H1 (cell line): ENCODE measurements around the gene CYRIA. TPM values are rescaled to one million over a fixed set of nuclear protein-coding genes. Genes with fewer than 3 reads are reported as not detected.

Source experiments
- CEBPB ChIP-seq: IDR thresholded peaks from 2 replicates; pipeline ENCODE4 v1.6.1; 2012; ENCODE audit warnings: low read depth, low read length
- TCF12 ChIP-seq: IDR thresholded peaks from 2 replicates; pipeline ENCODE4 v1.6.1; 2011; ENCODE audit warnings: low read depth, mild to moderate bottlenecking, low read length
- polyA plus RNA-seq, 7 experiments: library from polyadenylated mRNA; depleted of rRNA in 3 of 7; stranded (reverse) in 5 of 7; unstranded in 2 of 7; fragments of >200 nt in 5 of 7; fragments of 200-250 nt in 2 of 7; gene quantifications; 1 replicate in 5 of 7; 2 replicates in 1 of 7; 4 replicates in 1 of 7; pipeline versions ENCODE4 v1.2.1 to v1.2.3, GENCODE V29; 2011 to 2013; ENCODE audit warnings: missing spikeins in 2 of 7, mixed read lengths in 2 of 7
- total RNA-seq: library from RNA; stranded (reverse); fragmentation: NEBNext Ultra II Directional; extraction: Animal tissue kit (Norgen Biotek cat#: 25700); gene quantifications from 2 replicates; pipeline ENCODE4 v1.2.1, GENCODE V29; 2021

The CYRIA gene
- total and polyA plus RNA-seq, 2 of the 8 experiments (the other 6 are each of a cell fraction or from before 2014, with no cell fraction given): 1.5 to 9.8 TPM

DNA sequence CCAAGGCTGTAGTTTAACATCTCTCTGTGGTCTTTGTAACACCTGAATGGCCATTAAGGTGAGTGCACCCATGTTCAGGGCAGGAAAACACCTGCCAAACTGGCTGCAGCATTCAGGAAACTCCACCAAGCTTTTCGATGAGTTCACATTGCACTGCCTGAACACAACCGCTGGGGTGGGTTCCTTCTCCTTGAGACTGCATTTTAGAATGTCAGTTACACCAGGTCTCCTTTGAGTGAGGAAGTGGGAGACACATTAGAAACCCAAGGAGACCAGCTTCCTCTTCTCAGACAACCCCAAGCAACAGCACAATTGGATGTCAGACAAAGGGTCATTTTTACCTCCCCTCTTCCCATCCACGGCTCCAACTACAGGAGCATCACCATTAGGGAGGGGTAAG is 35.2 kb downstream of the CYRIA start (continued):
- TF ChIP-seq CEBPB: no peak
- no peak for TF ChIP-seq TCF12
